Measurements from ENCODE around the gene PIP4K2A. TPM values are rescaled to one million over a fixed set of nuclear protein-coding genes. Genes with fewer than 3 reads are reported as not detected.
"Not testable (repeated sequence)": the region's sequence is repeated elsewhere in the genome, so short reads cannot be mapped to it uniquely, and the experiment has no call there.

PIP4K2A gene
- 94.6 and 101 TPM in 2 replicates for total RNA-seq

DNA sequence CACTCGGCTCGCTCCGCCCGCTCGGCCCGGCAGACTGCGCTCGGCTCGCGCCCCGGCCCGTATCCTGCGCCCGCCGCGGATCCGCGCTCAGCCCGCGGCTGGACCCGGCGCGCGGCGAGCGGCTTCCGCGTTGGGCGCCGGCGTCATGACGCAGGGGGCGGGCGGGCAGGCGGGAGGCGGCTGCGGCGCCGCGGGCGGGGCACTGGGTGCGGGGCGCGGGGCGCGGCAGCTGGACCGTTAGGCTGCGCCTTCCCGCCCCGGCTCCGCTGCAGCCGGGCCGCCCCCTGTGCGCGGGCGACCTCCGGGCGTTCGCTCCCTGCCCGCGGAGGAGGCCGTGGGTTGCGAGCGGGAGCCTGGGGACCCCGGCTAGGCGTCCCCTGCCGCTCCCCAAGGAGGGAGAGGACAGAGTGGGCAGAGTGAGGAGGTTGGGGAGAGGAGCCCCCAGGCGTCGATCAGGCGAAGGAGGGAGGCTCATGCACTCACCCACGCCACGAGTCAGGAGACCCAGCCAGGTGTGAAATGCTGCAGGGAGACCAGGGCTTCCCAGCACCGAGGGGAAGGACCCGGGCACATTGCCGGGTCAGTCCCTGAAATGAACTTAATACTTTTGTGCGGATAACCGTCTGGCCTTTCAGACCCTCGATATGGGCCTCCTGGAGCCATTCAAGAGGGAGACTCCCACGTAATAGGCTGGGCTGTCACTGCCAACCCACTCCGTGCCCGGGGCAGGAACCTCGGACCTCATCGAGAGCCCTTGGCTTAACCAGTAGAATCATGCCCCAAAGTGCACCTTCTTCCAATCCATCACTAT, at the start of gene PIP4K2A:
Gene PIP4K2A, minus strand, starts transcription at position 100 of the 811 bp plus-strand sequence. CDS start 252 bp downstream, outside the sequence.
- peaks cover 2% of the 10 kb centered on the region for H3K27me3 Mint-ChIP-seq
- H3K27ac Mint-ChIP-seq, result peak within 1 kb of the TSS; percentile 85
- H3K4me1 Mint-ChIP-seq, result peaks cover 33% of the 10 kb centered on the region
- intact Hi-C loops (cut with micrococcal nuclease), result loop anchor here (5.0 to 10.0 kb wide), 7 partner anchors 82 to 1200 kb away; partner anchors contain the start of genes BMI1, DNAJC1 and MSRB2
- no peaks in the 10 kb centered on the region for H3K9me3 Mint-ChIP-seq
- H3K36me3 Mint-ChIP-seq (ENCODE audit: low read depth), result peaks cover 7% of the 10 kb centered on the region
- H3K4me3 Mint-ChIP-seq, result peak within 1 kb of the TSS; percentile 90
- peak; percentile 94 for DNase-seq

DNA sequence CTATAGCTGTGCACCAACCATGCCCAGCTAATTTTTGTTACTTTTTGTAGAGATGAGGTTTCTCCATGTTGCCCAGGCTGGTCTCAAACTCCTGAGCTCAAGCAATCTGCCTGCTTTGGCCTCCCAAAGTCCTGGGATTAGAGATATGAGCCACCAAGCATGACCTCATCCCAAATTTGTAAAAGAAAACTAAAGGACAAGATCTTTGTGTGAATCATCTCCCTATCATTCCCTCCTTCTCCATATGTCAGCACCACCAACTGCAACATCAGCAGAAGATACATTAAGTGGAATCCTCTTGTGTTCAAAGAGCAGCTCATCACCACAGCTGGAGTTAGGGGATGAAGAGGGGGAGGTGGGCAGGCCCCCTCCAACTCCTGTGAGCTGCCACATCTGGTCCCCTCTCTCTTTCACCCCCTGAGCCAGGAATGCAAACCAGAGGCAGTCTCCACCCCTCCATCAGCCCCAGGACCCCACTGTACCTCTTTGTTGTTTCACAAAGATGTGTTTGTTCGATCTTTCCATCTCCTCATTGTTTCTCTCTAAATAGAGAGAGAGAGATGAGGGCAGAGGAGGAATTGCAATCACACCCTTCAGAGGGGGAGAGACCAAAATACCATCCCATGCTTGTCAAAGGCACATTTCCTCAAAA, 47.3 kb upstream of the PIP4K2A start:
- no peaks in the 10 kb centered on the region for H3K4me1 Mint-ChIP-seq
- no peak overlapping the region for H3K4me3 Mint-ChIP-seq
- no peak for DNase-seq
- H3K9me3 Mint-ChIP-seq, result no peaks in the 10 kb centered on the region
- H3K36me3 Mint-ChIP-seq (ENCODE audit: low read depth), result no peaks in the 10 kb centered on the region
- no peak overlapping the region for H3K27ac Mint-ChIP-seq
- peaks cover 5% of the 10 kb centered on the region for H3K27me3 Mint-ChIP-seq
- intact Hi-C loops (cut with micrococcal nuclease), result no loop called here

DNA sequence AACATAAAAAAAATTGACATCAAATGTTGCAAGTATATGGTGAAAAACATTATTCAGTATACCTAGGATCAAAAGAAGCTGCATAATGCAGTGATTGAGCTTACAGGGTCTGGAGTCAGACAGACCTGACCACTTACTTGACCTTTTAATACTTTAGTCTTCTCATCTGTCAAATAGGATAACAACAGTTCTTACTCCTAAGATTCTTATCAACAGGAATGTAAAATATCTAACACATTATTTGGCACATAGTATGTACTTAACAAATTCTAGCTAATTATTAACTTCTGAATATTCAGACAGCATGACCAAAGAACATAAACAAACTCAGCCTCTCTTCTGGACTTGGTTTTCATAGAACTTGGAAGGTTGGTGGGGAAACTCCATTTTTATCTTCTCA, 45.6 kb upstream of the PIP4K2A start:
- Mint-ChIP-seq H3K4me3 (no peak overlapping the region), H3K36me3 (ENCODE audit: low read depth) (no peaks in the 10 kb centered on the region), H3K27ac (no peak overlapping the region), H3K9me3 (peaks cover 3% of the 10 kb centered on the region), H3K4me1 (no peaks in the 10 kb centered on the region), H3K27me3 (peaks cover 8% of the 10 kb centered on the region)
- intact Hi-C loops (cut with micrococcal nuclease), result no loop called here
- DNase-seq, result no peak

DNA sequence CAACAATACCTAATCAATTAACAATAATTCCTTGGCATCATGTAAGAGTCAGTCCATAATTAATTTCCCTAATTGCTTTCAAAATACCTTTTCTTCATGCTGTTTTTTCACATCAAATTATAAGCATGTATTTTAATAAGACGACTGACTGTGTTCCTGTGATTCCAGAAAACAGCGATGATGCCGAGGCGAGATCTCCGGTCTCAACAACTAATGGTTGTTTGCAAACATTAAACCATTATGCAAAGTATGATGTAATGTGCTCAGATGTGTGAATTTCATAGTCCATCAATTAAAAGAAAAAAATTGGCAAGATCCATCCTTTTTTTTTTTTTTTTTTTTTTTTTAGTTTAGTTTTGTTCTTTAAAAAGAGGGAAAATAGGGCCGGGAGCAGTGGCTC, 44.5 kb upstream of the PIP4K2A start:
- no peaks in the 10 kb centered on the region for H3K4me1 Mint-ChIP-seq

DNA sequence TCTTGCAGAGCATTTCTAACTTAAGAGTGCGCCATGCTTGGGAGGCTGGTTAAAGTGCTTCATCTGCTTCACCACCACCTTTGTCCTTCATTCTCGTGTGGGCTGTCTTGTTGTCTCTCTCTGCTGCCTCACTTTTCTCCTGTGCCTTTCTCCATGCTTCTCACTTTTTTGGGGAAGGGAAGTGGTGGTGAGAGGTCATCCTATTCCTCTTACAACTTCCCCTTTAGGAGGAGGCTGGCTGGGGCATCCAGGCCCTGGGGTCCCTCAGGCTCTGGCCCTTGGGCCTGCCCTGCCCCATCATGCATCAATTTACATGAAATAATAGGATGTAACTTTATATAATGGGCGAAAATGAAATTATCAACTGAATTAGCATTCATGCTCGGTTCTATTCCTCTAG, 39.9 kb upstream of the PIP4K2A start:
- DNase-seq, result no peak
- no peaks in the 10 kb centered on the region for H3K36me3 Mint-ChIP-seq (ENCODE audit: low read depth)
- no peak overlapping the region for H3K27ac Mint-ChIP-seq
- no peak overlapping the region for H3K4me3 Mint-ChIP-seq
- H3K9me3 Mint-ChIP-seq, result peaks cover 3% of the 10 kb centered on the region
- H3K27me3 Mint-ChIP-seq, result peaks cover 6% of the 10 kb centered on the region
- intact Hi-C loops (cut with micrococcal nuclease), result no loop called here
- H3K4me1 Mint-ChIP-seq, result no peaks in the 10 kb centered on the region

More for the DNA sequence above, 44.5 kb upstream of the PIP4K2A start:
- intact Hi-C loops (cut with micrococcal nuclease), result no loop called here
- peaks cover 3% of the 10 kb centered on the region for H3K9me3 Mint-ChIP-seq
- peaks cover 3% of the 10 kb centered on the region for H3K27me3 Mint-ChIP-seq
- H3K4me3 Mint-ChIP-seq, result no peak overlapping the region
- H3K27ac Mint-ChIP-seq, result no peak overlapping the region
- H3K36me3 Mint-ChIP-seq (ENCODE audit: low read depth), result no peaks in the 10 kb centered on the region
- no peak for DNase-seq

DNA sequence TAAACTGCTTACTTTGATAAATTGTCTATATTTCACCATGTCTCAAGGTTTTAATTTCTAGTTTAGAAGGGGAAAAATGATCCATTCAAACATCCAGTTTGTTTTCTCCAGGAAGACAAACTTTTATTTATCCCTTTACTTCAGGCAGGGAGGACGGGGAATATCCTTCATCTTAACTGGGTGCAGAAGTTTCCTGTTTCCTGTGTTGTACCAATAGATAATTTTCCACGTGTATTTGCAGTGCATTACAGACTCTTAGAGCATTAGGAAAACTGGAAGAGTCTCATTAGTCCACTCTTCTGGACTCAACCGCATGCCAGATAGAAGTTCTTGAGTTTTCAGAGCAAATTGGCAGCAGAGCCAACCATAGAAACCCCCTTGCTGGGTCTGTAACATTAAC, 39.4 kb upstream of the PIP4K2A start:
- no peaks in the 10 kb centered on the region for H3K36me3 Mint-ChIP-seq (ENCODE audit: low read depth)
- peaks cover 3% of the 10 kb centered on the region for H3K9me3 Mint-ChIP-seq
- intact Hi-C loops (cut with micrococcal nuclease), result no loop called here
- no peak overlapping the region for H3K27ac Mint-ChIP-seq
- no peak for DNase-seq
- H3K27me3 Mint-ChIP-seq, result peaks cover 6% of the 10 kb centered on the region
- no peaks in the 10 kb centered on the region for H3K4me1 Mint-ChIP-seq
- H3K4me3 Mint-ChIP-seq, result no peak overlapping the region

DNA sequence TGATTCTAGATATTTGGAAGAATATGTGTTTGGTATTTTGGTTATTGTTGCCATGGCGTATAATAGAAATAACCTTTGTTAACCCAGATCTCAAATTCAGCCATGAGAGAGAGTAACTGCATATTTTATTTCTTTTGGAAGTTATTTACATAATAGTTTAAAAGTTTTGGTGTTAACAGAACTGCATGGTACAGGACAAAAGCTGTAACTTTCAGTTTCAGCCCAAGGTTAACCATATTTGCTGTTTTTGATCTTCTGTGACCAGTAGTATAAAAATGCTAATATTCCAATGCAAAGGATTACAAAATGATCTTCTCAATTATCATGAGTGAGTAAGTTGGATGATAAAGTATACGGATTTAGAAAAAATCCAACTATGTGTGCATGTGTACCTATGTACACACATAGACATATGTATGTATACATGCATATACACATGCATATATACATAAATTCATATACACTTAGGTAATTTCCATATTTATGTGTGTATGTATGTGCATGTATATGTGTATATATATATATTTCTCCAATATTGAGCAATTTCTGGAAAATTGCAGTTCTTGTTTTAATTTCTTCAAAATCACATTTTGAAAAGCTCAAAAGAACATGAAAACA, 38.0 kb upstream of the PIP4K2A start:
- Mint-ChIP-seq H3K4me1 (no peaks in the 10 kb centered on the region), H3K36me3 (ENCODE audit: low read depth) (no peaks in the 10 kb centered on the region), H3K9me3 (peaks cover 3% of the 10 kb centered on the region), H3K27me3 (peaks cover 6% of the 10 kb centered on the region), H3K4me3 (no peak overlapping the region), H3K27ac (no peak overlapping the region)
- intact Hi-C loops (cut with micrococcal nuclease), result no loop called here
- no peak for DNase-seq

DNA sequence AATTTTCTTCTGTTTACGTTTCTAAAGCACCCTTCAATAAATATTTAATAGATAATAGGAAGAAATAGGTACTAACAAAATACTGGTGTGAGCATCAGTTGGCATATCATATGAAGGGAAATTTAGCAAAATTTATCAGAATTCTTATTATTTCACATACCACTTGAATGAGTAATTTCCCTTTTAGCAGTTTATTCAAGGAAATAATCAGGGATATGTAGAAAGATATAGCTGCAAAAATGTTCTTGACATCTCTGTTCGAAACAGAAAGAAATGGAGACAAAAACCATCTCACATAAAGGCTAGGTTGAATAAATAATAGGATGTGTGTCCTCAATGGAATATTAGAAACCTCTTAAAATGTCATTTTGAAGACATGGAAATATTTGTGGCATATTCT, 35.8 kb upstream of the PIP4K2A start:
- Mint-ChIP-seq H3K4me1 (no peaks in the 10 kb centered on the region), H3K27me3 (peaks cover 3% of the 10 kb centered on the region), H3K9me3 (peaks cover 7% of the 10 kb centered on the region), H3K4me3 (no peak overlapping the region), H3K36me3 (ENCODE audit: low read depth) (no peaks in the 10 kb centered on the region), H3K27ac (no peak overlapping the region)
- intact Hi-C loops (cut with micrococcal nuclease), result no loop called here
- no peak for DNase-seq

DNA sequence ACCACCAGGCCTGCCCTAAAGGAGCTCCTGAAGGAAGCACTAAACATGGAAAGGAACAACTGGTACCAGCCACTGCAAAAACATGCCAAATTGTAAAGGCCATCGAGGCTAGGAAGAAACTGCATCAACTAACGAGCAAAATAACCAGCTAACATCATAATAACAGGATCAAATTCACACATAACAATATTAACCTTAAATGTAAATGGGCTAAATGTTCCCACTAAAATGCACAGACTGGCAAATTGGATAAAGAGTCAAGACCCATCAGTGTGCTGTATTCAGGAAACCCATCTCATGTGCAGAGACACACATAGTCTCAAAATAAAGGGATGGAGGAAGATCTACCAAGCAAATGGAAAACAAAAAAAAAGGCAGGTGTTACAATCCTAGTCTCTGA, 30.5 kb upstream of the PIP4K2A start:
- H3K27me3 Mint-ChIP-seq; H3K4me1 Mint-ChIP-seq; H3K27ac Mint-ChIP-seq; intact Hi-C loops (cut with micrococcal nuclease); DNase-seq; H3K36me3 Mint-ChIP-seq (ENCODE audit: low read depth); H3K4me3 Mint-ChIP-seq: not testable (repeated sequence)
- H3K9me3 Mint-ChIP-seq, result peaks cover 16% of the 10 kb centered on the region

DNA sequence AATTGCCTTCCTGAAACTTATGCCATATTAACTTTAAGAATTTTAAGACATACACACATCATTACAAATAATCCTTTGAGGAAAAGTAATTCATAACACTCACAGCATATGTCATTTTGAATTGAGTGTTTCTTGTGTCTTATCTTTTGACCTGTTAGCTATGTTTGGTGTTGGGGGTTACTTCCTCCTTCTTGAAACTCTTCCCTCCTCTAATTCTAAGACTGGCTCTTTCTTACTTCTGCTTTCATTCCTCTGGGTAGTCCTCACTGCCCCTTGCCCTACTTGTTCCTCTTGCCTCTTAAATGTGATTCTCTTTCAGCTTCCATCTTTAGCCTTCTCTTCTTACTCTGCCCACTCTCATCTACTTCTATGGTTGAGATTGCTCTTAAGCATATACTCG, 28.3 kb upstream of the PIP4K2A start:
- no peak overlapping the region for H3K27ac Mint-ChIP-seq
- no peak overlapping the region for H3K4me3 Mint-ChIP-seq
- DNase-seq, result no peak

DNA sequence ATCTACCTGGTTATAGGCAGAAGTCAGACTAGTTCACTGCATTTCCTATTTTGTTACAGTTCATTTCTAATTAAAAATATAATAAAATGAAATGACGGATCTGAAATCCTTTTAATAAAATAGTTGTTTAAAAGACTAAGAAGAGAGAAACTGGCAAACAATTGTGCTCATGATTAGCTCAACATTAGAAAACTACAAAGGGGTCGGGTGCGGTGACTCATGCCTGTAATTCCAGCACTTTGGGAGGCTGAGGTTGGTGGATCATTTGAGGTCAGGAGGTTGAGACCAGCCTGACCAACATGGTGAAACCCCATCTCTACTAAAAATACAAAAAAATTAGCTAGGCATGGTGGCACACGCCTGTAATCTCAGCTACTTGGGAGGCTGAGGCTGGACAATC, 27.3 kb upstream of the PIP4K2A start:
- intact Hi-C loops (cut with micrococcal nuclease); H3K27me3 Mint-ChIP-seq; H3K4me3 Mint-ChIP-seq; H3K4me1 Mint-ChIP-seq; DNase-seq; H3K36me3 Mint-ChIP-seq (ENCODE audit: low read depth); H3K27ac Mint-ChIP-seq: not testable (repeated sequence)
- peaks cover 16% of the 10 kb centered on the region for H3K9me3 Mint-ChIP-seq

More for the DNA sequence above, 28.3 kb upstream of the PIP4K2A start:
- peaks cover 16% of the 10 kb centered on the region for H3K9me3 Mint-ChIP-seq
- peaks cover 6% of the 10 kb centered on the region for H3K27me3 Mint-ChIP-seq
- H3K4me1 Mint-ChIP-seq, result no peaks in the 10 kb centered on the region
- intact Hi-C loops (cut with micrococcal nuclease), result no loop called here
- no peaks in the 10 kb centered on the region for H3K36me3 Mint-ChIP-seq (ENCODE audit: low read depth)

DNA sequence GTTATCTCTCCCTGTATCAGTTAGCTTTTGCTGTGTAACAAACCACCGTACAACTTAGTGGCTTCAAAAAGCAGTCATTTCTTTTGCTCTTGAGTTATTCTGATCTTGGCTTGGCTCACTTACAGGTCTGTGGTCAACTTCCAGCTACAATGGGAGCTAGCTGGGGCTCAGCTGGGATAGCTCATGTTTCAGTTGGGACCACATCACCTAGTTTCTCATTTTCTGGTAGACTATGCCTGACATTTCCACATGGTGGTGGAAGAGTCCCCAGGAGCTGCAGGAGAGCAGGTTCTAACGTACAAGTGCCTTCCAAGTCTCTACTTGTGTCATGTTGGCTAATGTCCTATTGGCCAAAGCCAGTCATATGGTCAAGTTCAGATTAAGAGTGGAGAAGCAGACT, 25.8 kb upstream of the PIP4K2A start:
- no peak overlapping the region for H3K4me3 Mint-ChIP-seq
- H3K27ac Mint-ChIP-seq, result no peak overlapping the region
- intact Hi-C loops (cut with micrococcal nuclease), result no loop called here
- DNase-seq, result no peak
- H3K4me1 Mint-ChIP-seq, result no peaks in the 10 kb centered on the region
- peaks cover 10% of the 10 kb centered on the region for H3K9me3 Mint-ChIP-seq
- no peaks in the 10 kb centered on the region for H3K36me3 Mint-ChIP-seq (ENCODE audit: low read depth)
- peaks cover 6% of the 10 kb centered on the region for H3K27me3 Mint-ChIP-seq

DNA sequence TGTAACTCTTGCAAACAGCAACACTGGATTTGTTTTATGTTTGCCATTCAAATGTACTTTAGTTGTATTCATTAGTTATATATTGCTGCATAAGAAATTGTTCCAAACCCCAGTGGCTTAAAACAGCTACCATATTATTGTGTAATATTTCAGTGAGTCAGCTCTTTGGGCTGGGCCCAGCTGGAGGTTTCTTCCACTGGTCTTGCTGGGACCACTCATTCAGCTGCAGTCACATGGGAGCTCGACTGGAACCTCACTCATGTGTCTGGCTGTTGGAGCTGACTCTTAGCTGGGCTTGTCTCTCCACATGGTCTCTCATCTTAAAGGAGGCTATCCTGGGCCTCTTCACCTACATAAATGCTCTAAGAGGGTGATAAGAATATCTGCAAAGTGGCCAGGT, 23.2 kb upstream of the PIP4K2A start:
- Mint-ChIP-seq H3K9me3 (peaks cover 8% of the 10 kb centered on the region), H3K27me3 (peaks cover 8% of the 10 kb centered on the region), H3K27ac (no peak overlapping the region), H3K4me3 (no peak overlapping the region), H3K4me1 (no peaks in the 10 kb centered on the region), H3K36me3 (ENCODE audit: low read depth) (no peaks in the 10 kb centered on the region)
- DNase-seq, result no peak
- intact Hi-C loops (cut with micrococcal nuclease), result no loop called here

DNA sequence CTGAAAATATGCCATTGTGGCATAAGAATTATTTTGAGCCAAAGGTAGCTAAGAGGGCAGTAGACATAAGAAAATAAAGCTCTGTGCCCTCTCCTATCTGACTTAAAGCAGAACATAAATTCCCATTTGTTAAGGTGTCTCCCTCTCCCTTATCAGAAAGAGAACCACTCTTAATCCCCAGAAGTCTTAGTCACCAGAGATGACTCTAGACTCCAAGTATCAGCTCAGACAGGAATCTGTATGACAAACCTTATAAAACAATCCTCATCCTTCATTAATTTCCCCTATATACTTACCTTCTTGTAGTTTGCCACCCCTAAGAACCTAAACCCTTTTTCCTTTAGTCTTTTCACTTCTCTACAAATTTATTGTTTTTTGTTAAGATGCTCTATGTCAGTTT, 21.8 kb upstream of the PIP4K2A start:
- no peaks in the 10 kb centered on the region for H3K36me3 Mint-ChIP-seq (ENCODE audit: low read depth)
- peaks cover 8% of the 10 kb centered on the region for H3K9me3 Mint-ChIP-seq
- H3K4me1 Mint-ChIP-seq, result no peaks in the 10 kb centered on the region
- DNase-seq, result no peak
- no peak overlapping the region for H3K27ac Mint-ChIP-seq
- H3K27me3 Mint-ChIP-seq, result peaks cover 10% of the 10 kb centered on the region
- no peak overlapping the region for H3K4me3 Mint-ChIP-seq
- intact Hi-C loops (cut with micrococcal nuclease), result no loop called here

Data from activated CD4-positive, alpha-beta T cell treated with anti-CD3 and anti-CD28 coated beads, Interleukin-2, amount 10 ng/mL, durations not matched to agents 24 days and 14 days (primary cell).